ENCODE measurements around the gene TRIO. TPM values are rescaled to one million over a fixed set of nuclear protein-coding genes. Genes with fewer than 3 reads are reported as not detected.

The TRIO gene
- total and polyA plus RNA-seq, 10 of the 15 experiments (the other 5 are each of a cell fraction or from before 2014, with no cell fraction given) = 5.1 to 96.4 (median 44.6) TPM

- SMC1A ChIA-PET (ENCODE audit: uncharacterized antibody, unreplicated experiment) = interaction anchor here (16.4 to 18.3 kb wide), 2 partner anchors 8 to 9 kb away, joined by 430 read pairs; no protein-coding TSS in a partner anchor
- no TSS peak for BruUV-seq (replicated peaks)
- intact Hi-C loops (cut with micrococcal nuclease; ENCODE audit: unreplicated experiment) (no loop called here), in situ Hi-C loops (cut with MboI) (loop anchor here (25.0 kb wide), 1 partner anchor 500 kb away; the partner anchor contains the start of gene OTULIN)
- Histone ChIP-seq H3K9me3 (replicated peaks; ENCODE audit: control insufficient read depth, insufficient read depth, low read length) (peaks cover 7% of the 10 kb centered on the region), H3K27ac (ENCODE audit: control insufficient read depth, insufficient read depth) (no peak overlapping the region), H4K20me1 (ENCODE audit: control insufficient read depth, insufficient read depth) (no peaks in the 10 kb centered on the region), H3K4me3 (no peak overlapping the region), H3K4me1 (ENCODE audit: control insufficient read depth, insufficient read depth, low read length) (peaks cover 33% of the 10 kb centered on the region), H3K9ac (ENCODE audit: control insufficient read depth, insufficient read depth, low read length) (no peak overlapping the region), H3K36me3 (ENCODE audit: control insufficient read depth in 2 of 2, insufficient read depth in 2 of 2, low read length in 1 of 2) (no peaks in the 10 kb centered on the region; a peak in 1 of 4 replicates), H3K79me2 (ENCODE audit: control insufficient read depth, insufficient read depth, low read length) (peaks cover 96% of the 10 kb centered on the region), H3K27me3 (replicated peaks in 1 of 2; ENCODE audit: control insufficient read depth in 2 of 2, insufficient read depth in 2 of 2, low read length in 1 of 2) (no peaks in the 10 kb centered on the region), H2AFZ (ENCODE audit: control insufficient read depth, low read depth, low read length) (no peak overlapping the region), H3K4me2 (ENCODE audit: control insufficient read depth, insufficient read depth) (no peak overlapping the region)
- RAD21 ChIA-PET (ENCODE audit: unreplicated experiment) = no interaction called here
- no peak for DNase-seq (ENCODE audit: low read depth, low spot score)
- CTCF ChIA-PET = interaction anchor here (0.9 to 1.1 kb wide), 2 partner anchors 8 to 9 kb away, joined by 3 to 4 read pairs; no protein-coding TSS in a partner anchor
- TF ChIP-seq, protein P1, sequence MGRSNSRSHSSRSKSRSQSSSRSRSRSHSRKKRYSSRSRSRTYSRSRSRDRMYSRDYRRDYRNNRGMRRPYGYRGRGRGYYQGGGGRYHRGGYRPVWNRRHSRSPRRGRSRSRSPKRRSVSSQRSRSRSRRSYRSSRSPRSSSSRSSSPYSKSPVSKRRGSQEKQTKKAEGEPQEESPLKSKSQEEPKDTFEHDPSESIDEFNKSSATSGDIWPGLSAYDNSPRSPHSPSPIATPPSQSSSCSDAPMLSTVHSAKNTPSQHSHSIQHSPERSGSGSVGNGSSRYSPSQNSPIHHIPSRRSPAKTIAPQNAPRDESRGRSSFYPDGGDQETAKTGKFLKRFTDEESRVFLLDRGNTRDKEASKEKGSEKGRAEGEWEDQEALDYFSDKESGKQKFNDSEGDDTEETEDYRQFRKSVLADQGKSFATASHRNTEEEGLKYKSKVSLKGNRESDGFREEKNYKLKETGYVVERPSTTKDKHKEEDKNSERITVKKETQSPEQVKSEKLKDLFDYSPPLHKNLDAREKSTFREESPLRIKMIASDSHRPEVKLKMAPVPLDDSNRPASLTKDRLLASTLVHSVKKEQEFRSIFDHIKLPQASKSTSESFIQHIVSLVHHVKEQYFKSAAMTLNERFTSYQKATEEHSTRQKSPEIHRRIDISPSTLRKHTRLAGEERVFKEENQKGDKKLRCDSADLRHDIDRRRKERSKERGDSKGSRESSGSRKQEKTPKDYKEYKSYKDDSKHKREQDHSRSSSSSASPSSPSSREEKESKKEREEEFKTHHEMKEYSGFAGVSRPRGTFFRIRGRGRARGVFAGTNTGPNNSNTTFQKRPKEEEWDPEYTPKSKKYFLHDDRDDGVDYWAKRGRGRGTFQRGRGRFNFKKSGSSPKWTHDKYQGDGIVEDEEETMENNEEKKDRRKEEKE (IDR thresholded peaks at IDR 0.05) = no peak
- no peak for TF ChIP-seq JUND (IDR thresholded peaks at IDR 0.05; ENCODE audit: low read depth, low read length)
- TF ChIP-seq, protein P2, sequence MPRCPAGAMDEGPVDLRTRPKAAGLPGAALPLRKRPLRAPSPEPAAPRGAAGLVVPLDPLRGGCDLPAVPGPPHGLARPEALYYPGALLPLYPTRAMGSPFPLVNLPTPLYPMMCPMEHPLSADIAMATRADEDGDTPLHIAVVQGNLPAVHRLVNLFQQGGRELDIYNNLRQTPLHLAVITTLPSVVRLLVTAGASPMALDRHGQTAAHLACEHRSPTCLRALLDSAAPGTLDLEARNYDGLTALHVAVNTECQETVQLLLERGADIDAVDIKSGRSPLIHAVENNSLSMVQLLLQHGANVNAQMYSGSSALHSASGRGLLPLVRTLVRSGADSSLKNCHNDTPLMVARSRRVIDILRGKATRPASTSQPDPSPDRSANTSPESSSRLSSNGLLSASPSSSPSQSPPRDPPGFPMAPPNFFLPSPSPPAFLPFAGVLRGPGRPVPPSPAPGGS (IDR thresholded peaks at IDR 0.05; ENCODE audit: borderline replicate concordance, insufficient read depth, low read depth, low read length, poor library complexity, severe bottlenecking) = no peak
- TF ChIP-seq, protein P3, sequence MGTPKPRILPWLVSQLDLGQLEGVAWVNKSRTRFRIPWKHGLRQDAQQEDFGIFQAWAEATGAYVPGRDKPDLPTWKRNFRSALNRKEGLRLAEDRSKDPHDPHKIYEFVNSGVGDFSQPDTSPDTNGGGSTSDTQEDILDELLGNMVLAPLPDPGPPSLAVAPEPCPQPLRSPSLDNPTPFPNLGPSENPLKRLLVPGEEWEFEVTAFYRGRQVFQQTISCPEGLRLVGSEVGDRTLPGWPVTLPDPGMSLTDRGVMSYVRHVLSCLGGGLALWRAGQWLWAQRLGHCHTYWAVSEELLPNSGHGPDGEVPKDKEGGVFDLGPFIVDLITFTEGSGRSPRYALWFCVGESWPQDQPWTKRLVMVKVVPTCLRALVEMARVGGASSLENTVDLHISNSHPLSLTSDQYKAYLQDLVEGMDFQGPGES (IDR thresholded peaks at IDR 0.05) = no peak
- no peak for TF ChIP-seq CREM (IDR thresholded peaks at IDR 0.05; ENCODE audit: low read depth)
- TF ChIP-seq BACH1 (IDR thresholded peaks at IDR 0.05; ENCODE audit: borderline replicate concordance) = no peak
- TF ChIP-seq EP300 (IDR thresholded peaks at IDR 0.05; ENCODE audit: borderline replicate concordance in 1 of 2, control insufficient read depth in 1 of 2, low read depth in 2 of 2, low read length in 2 of 2) = no peak
- no peak for TF ChIP-seq ZNF384 (IDR thresholded peaks at IDR 0.05; ENCODE audit: borderline replicate concordance, low read depth, low read length)
- no peak for TF ChIP-seq FOS (IDR thresholded peaks at IDR 0.05; ENCODE audit: borderline replicate concordance, extremely low read depth, insufficient read length)
- no peak for TF ChIP-seq RELA (IDR thresholded peaks at IDR 0.05; ENCODE audit: borderline replicate concordance, partially characterized antibody)
- TF ChIP-seq MEF2A (IDR thresholded peaks at IDR 0.05; ENCODE audit: insufficient read depth, low read depth, low read length) = no peak
- no peak for TF ChIP-seq FOXK2 (IDR thresholded peaks at IDR 0.05)
- TF ChIP-seq, protein P4, sequence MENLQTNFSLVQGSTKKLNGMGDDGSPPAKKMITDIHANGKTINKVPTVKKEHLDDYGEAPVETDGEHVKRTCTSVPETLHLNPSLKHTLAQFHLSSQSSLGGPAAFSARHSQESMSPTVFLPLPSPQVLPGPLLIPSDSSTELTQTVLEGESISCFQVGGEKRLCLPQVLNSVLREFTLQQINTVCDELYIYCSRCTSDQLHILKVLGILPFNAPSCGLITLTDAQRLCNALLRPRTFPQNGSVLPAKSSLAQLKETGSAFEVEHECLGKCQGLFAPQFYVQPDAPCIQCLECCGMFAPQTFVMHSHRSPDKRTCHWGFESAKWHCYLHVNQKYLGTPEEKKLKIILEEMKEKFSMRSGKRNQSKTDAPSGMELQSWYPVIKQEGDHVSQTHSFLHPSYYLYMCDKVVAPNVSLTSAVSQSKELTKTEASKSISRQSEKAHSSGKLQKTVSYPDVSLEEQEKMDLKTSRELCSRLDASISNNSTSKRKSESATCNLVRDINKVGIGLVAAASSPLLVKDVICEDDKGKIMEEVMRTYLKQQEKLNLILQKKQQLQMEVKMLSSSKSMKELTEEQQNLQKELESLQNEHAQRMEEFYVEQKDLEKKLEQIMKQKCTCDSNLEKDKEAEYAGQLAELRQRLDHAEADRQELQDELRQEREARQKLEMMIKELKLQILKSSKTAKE (IDR thresholded peaks at IDR 0.05; ENCODE audit: low read depth, poor library complexity, severe bottlenecking) = no peak
- no peak for TF ChIP-seq EED (IDR thresholded peaks at IDR 0.05; ENCODE audit: low read depth)
- no peak for TF ChIP-seq JUNB (IDR thresholded peaks at IDR 0.05)
- WGBS (ENCODE audit: insufficient coverage, insufficient replicate concordance, low lambda C conversion rate, missing lambda C conversion rate) = 95% methylated on average over 7 of the region's 7 CpGs
- POLR2A ChIA-PET = interaction anchor here (20.2 kb wide), 1 partner anchor 9 kb away, joined by 314 read pairs; no protein-coding TSS in a partner anchor
- ATAC-seq = no peak
- no peak for FAIRE-seq
Measured at GRCh38 chr5:14161825-14162556, 18.8 kb downstream of the TRIO start.
